ENCODE data around the gene OST4.

The OST4 gene

GRCh38 chr2:27053776-27054175 lies 17.7 kb downstream of the OST4 start:
- no peak overlapping the region for H3K4me3 ChIP-seq (ENCODE audit: low read depth in 1 of 2, low read length in 2 of 2)
- peaks cover 19 to 33% of the 10 kb centered on the region in 2 donors for H3K36me3 ChIP-seq (ENCODE audit: control insufficient read depth in 1 of 2, insufficient read depth in 2 of 2, low read length in 2 of 2)
- no peaks in the 10 kb centered on the region for H3K9me3 ChIP-seq (ENCODE audit: control insufficient read depth in 1 of 2, low read length in 2 of 2)
- H3K27me3 ChIP-seq (ENCODE audit: control insufficient read depth in 1 of 2, insufficient read depth in 2 of 2, low read length in 2 of 2) = no peaks in the 10 kb centered on the region
- peaks cover 10 to 13% of the 10 kb centered on the region in 2 donors for H3K4me1 ChIP-seq (ENCODE audit: control insufficient read depth in 1 of 2, insufficient read depth in 2 of 2, low read length in 2 of 2)
- H3K27ac ChIP-seq (ENCODE audit: low read depth, low read length) = no peak overlapping the region
- no peak overlapping the region for H3K9ac ChIP-seq (ENCODE audit: low read depth in 1 of 2, low read length in 2 of 2)

- Histone ChIP-seq H3K36me3 (ENCODE audit: control insufficient read depth in 1 of 2, insufficient read depth in 2 of 2, low read length in 2 of 2) (peaks cover 18 to 33% of the 10 kb centered on the region in 2 donors), H3K27me3 (ENCODE audit: control insufficient read depth in 1 of 2, insufficient read depth in 2 of 2, low read length in 2 of 2) (no peaks in the 10 kb centered on the region), H3K9me3 (ENCODE audit: control insufficient read depth in 1 of 2, low read length in 2 of 2) (no peaks in the 10 kb centered on the region), H3K27ac (ENCODE audit: low read depth, low read length) (no peak overlapping the region), H3K9ac (ENCODE audit: low read depth in 1 of 2, low read length in 2 of 2) (no peak overlapping the region), H3K4me3 (ENCODE audit: low read depth in 1 of 2, low read length in 2 of 2) (no peak overlapping the region), H3K4me1 (ENCODE audit: control insufficient read depth in 1 of 2, insufficient read depth in 2 of 2, low read length in 2 of 2) (peaks cover 10 to 13% of the 10 kb centered on the region in 2 donors)
These were observed 18.1 kb downstream of the OST4 start for GRCh38 chr2:27053321-27053720.

- Histone ChIP-seq H3K27ac (ENCODE audit: low read depth, low read length) (no peak overlapping the region), H3K36me3 (ENCODE audit: control insufficient read depth in 1 of 2, insufficient read depth in 2 of 2, low read length in 2 of 2) (peaks cover 9 to 27% of the 10 kb centered on the region in 2 donors), H3K9me3 (ENCODE audit: control insufficient read depth in 1 of 2, low read length in 2 of 2) (no peaks in the 10 kb centered on the region), H3K27me3 (ENCODE audit: control insufficient read depth in 1 of 2, insufficient read depth in 2 of 2, low read length in 2 of 2) (no peaks in the 10 kb centered on the region), H3K9ac (ENCODE audit: low read depth in 1 of 2, low read length in 2 of 2) (peak overlapping the region; percentile 68 to 71), H3K4me1 (ENCODE audit: control insufficient read depth in 1 of 2, insufficient read depth in 2 of 2, low read length in 2 of 2) (peaks cover 10 to 13% of the 10 kb centered on the region in 2 donors), H3K4me3 (ENCODE audit: low read depth in 1 of 2, low read length in 2 of 2) (peak overlapping the region; percentile 78 to 97)
These were observed 19.4 kb downstream of the OST4 start for GRCh38 chr2:27051902-27052645.

- peaks cover 10 to 13% of the 10 kb centered on the region in 2 donors for H3K4me1 ChIP-seq (ENCODE audit: control insufficient read depth in 1 of 2, insufficient read depth in 2 of 2, low read length in 2 of 2)
- H3K4me3 ChIP-seq (ENCODE audit: low read depth in 1 of 2, low read length in 2 of 2) = peak within 1 kb of the TSS; percentile 78 to 97
- peak within 1 kb of the TSS; percentile 68 to 71 for H3K9ac ChIP-seq (ENCODE audit: low read depth in 1 of 2, low read length in 2 of 2)
- H3K9me3 ChIP-seq (ENCODE audit: control insufficient read depth in 1 of 2, low read length in 2 of 2) = no peaks in the 10 kb centered on the region
- H3K36me3 ChIP-seq (ENCODE audit: control insufficient read depth in 1 of 2, insufficient read depth in 2 of 2, low read length in 2 of 2) = peaks cover 8 to 22% of the 10 kb centered on the region in 2 donors
- no peaks in the 10 kb centered on the region for H3K27me3 ChIP-seq (ENCODE audit: control insufficient read depth in 1 of 2, insufficient read depth in 2 of 2, low read length in 2 of 2)
- H3K27ac ChIP-seq (ENCODE audit: low read depth, low read length) = peak within 1 kb of the TSS; percentile 80
These were observed 20.2 kb downstream of the OST4 start, which contains the start of gene AGBL5 for GRCh38 chr2:27050996-27051901. AGBL5 (plus strand) TSS chr2:27051668; CDS start chr2:27052959, 1,291 bp downstream.

GRCh38 chr2:27050281-27050995 lies 21.0 kb downstream of the OST4 start:
- Histone ChIP-seq H3K9me3 (ENCODE audit: control insufficient read depth in 1 of 2, low read length in 2 of 2) (no peaks in the 10 kb centered on the region), H3K27me3 (ENCODE audit: control insufficient read depth in 1 of 2, insufficient read depth in 2 of 2, low read length in 2 of 2) (no peaks in the 10 kb centered on the region), H3K27ac (ENCODE audit: low read depth, low read length) (peak overlapping the region; percentile 80), H3K4me3 (ENCODE audit: low read depth in 1 of 2, low read length in 2 of 2) (peak overlapping the region; percentile 78 to 97), H3K36me3 (ENCODE audit: control insufficient read depth in 1 of 2, insufficient read depth in 2 of 2, low read length in 2 of 2) (peaks cover under 1 to 14% of the 10 kb centered on the region in 2 donors), H3K4me1 (ENCODE audit: control insufficient read depth in 1 of 2, insufficient read depth in 2 of 2, low read length in 2 of 2) (peaks cover 10 to 13% of the 10 kb centered on the region in 2 donors), H3K9ac (ENCODE audit: low read depth in 1 of 2, low read length in 2 of 2) (peak overlapping the region; percentile 53 to 56)

GRCh38 chr2:27049422-27050280 lies 21.8 kb downstream of the OST4 start:
- H3K4me3 ChIP-seq (ENCODE audit: low read depth in 1 of 2, low read length in 2 of 2) = peak overlapping the region; percentile 78 to 97
- H3K9ac ChIP-seq (ENCODE audit: low read depth in 1 of 2, low read length in 2 of 2) = peak overlapping the region; percentile 53 to 56
- peaks cover 0 to 6% of the 10 kb centered on the region in 2 donors for H3K36me3 ChIP-seq (ENCODE audit: control insufficient read depth in 1 of 2, insufficient read depth in 2 of 2, low read length in 2 of 2)
- no peaks in the 10 kb centered on the region for H3K9me3 ChIP-seq (ENCODE audit: control insufficient read depth in 1 of 2, low read length in 2 of 2)
- peak overlapping the region; percentile 59 for H3K27ac ChIP-seq (ENCODE audit: low read depth, low read length)
- H3K27me3 ChIP-seq (ENCODE audit: control insufficient read depth in 1 of 2, insufficient read depth in 2 of 2, low read length in 2 of 2) = no peaks in the 10 kb centered on the region
- H3K4me1 ChIP-seq (ENCODE audit: control insufficient read depth in 1 of 2, insufficient read depth in 2 of 2, low read length in 2 of 2) = peaks cover 10 to 13% of the 10 kb centered on the region in 2 donors

GRCh38 chr2:27042985-27043634 lies 28.3 kb downstream of the OST4 start:
- H3K27ac ChIP-seq (ENCODE audit: low read depth, low read length) = no peak overlapping the region

GRCh38 chr2:27042159-27042661 lies 29.2 kb downstream of the OST4 start:
- H3K9me3 ChIP-seq (ENCODE audit: control insufficient read depth in 1 of 2, low read length in 2 of 2) = no peaks in the 10 kb centered on the region
- peaks cover 44 to 51% of the 10 kb centered on the region in 2 donors for H3K36me3 ChIP-seq (ENCODE audit: control insufficient read depth in 1 of 2, insufficient read depth in 2 of 2, low read length in 2 of 2)
- peaks cover 7 to 10% of the 10 kb centered on the region in 2 donors for H3K4me1 ChIP-seq (ENCODE audit: control insufficient read depth in 1 of 2, insufficient read depth in 2 of 2, low read length in 2 of 2)
- H3K27ac ChIP-seq (ENCODE audit: low read depth, low read length) = no peak overlapping the region
- no peak overlapping the region for H3K4me3 ChIP-seq (ENCODE audit: low read depth in 1 of 2, low read length in 2 of 2)
- H3K9ac ChIP-seq (ENCODE audit: low read depth in 1 of 2, low read length in 2 of 2) = no peak overlapping the region
- no peaks in the 10 kb centered on the region for H3K27me3 ChIP-seq (ENCODE audit: control insufficient read depth in 1 of 2, insufficient read depth in 2 of 2, low read length in 2 of 2)

More at GRCh38 chr2:27042985-27043634, 28.3 kb downstream of the OST4 start:
- peaks cover 35 to 42% of the 10 kb centered on the region in 2 donors for H3K36me3 ChIP-seq (ENCODE audit: control insufficient read depth in 1 of 2, insufficient read depth in 2 of 2, low read length in 2 of 2)
- H3K4me3 ChIP-seq (ENCODE audit: low read depth in 1 of 2, low read length in 2 of 2) = no peak overlapping the region
- peaks cover 7 to 10% of the 10 kb centered on the region in 2 donors for H3K4me1 ChIP-seq (ENCODE audit: control insufficient read depth in 1 of 2, insufficient read depth in 2 of 2, low read length in 2 of 2)
- no peak overlapping the region for H3K9ac ChIP-seq (ENCODE audit: low read depth in 1 of 2, low read length in 2 of 2)
- H3K27me3 ChIP-seq (ENCODE audit: control insufficient read depth in 1 of 2, insufficient read depth in 2 of 2, low read length in 2 of 2) = no peaks in the 10 kb centered on the region
- H3K9me3 ChIP-seq (ENCODE audit: control insufficient read depth in 1 of 2, low read length in 2 of 2) = no peaks in the 10 kb centered on the region
